Measurements from ENCODE around the gene IRX4. TPM values are rescaled to one million over a fixed set of nuclear protein-coding genes. Genes with fewer than 3 reads are reported as not detected.

Gene IRX4
- total and polyA plus RNA-seq, 7 donors = 0.05 to 0.65 (median 0.48) TPM; not detected in 4

DNA sequence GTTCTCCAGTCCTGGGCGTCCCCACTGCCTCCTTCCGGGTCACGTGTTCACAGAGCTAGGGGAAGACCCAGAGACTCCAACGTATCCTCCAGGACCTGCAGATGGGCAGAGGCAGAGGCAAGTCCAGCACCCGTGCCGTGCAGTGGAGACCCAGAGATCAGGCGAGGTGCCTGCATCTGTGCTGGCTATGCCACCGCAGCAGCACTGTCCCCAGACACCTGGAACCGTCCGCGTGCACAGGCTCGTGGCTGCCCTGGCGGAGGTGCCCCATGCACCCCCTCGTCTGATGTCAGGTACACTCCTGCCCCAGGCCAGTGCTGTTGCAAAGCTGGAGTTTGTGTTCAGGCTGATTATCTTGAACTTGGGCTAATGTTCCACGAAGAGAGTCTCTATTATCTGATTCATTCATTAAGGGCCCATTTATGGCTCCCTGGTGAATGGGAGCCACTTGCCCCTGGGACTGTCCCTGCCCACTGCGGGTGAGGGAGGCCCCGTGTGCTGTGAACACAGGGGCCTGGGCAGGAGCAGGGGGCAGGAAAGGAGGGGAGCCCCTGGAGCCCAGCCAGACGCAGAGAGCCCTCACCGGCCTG, 13.7 kb downstream of the IRX4 start:
- ATAC-seq (no peak), DNase-seq (no peak)
- TF ChIP-seq, protein P1, sequence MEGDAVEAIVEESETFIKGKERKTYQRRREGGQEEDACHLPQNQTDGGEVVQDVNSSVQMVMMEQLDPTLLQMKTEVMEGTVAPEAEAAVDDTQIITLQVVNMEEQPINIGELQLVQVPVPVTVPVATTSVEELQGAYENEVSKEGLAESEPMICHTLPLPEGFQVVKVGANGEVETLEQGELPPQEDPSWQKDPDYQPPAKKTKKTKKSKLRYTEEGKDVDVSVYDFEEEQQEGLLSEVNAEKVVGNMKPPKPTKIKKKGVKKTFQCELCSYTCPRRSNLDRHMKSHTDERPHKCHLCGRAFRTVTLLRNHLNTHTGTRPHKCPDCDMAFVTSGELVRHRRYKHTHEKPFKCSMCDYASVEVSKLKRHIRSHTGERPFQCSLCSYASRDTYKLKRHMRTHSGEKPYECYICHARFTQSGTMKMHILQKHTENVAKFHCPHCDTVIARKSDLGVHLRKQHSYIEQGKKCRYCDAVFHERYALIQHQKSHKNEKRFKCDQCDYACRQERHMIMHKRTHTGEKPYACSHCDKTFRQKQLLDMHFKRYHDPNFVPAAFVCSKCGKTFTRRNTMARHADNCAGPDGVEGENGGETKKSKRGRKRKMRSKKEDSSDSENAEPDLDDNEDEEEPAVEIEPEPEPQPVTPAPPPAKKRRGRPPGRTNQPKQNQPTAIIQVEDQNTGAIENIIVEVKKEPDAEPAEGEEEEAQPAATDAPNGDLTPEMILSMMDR (IDR thresholded peaks at IDR 0.05) = no peak
- H3K36me3 ChIP-seq (ENCODE audit: insufficient read depth in 1 of 2, low read depth in 1 of 2) = no peaks in the 10 kb centered on the region
- H3K27ac ChIP-seq = no peak overlapping the region
- H3K27me3 ChIP-seq (ENCODE audit: insufficient read depth in 3 of 3, low read length in 2 of 3) = peaks cover 0 to 39% (median 4%) of the 10 kb centered on the region in 3 donors
- H3K9me3 ChIP-seq = no peaks in the 10 kb centered on the region
- 66 to 72% (median 69%) methylated on average over 19 of the region's 19 CpGs for WGBS, 3 donors
- no peak overlapping the region for H3K4me3 ChIP-seq
- no peaks in the 10 kb centered on the region for H3K4me1 ChIP-seq
- intact Hi-C loops (cut with DNase I) = no loop called here

DNA sequence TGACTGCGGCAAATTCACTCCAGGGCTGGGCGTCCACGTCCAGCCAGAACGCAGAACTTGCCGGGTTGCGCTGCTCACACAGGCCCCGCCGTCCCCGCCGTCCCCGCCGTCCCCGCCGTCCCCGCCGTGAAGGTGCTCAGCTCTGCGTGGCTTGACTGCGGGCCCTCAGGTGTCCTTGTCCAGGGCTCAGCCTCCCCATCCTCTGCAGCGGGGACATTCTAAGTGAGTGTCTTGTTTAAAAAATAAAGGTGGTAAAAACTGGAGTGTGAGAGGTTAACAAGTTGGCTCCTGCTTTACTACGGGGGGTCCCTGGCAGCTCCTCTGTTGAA, 14.9 kb downstream of the IRX4 start:
- no peak for ATAC-seq
- intact Hi-C loops (cut with DNase I) = no loop called here
- Histone ChIP-seq H3K27me3 (ENCODE audit: insufficient read depth in 3 of 3, low read length in 2 of 3) (peaks cover 0 to 27% (median 2%) of the 10 kb centered on the region in 3 donors), H3K9me3 (no peaks in the 10 kb centered on the region), H3K36me3 (ENCODE audit: insufficient read depth in 1 of 2, low read depth in 1 of 2) (no peaks in the 10 kb centered on the region), H3K27ac (no peak overlapping the region), H3K4me3 (no peak overlapping the region), H3K4me1 (no peaks in the 10 kb centered on the region)
- TF ChIP-seq, protein P1 (IDR thresholded peaks at IDR 0.05) = no peak
- no peak for DNase-seq
- 45 to 57% (median 47%) methylated on average over 11 to 20 of the region's 20 CpGs for WGBS, 3 donors

- intact Hi-C loops (cut with DNase I) = no loop called here
- peaks cover 0 to 25% (median 1%) of the 10 kb centered on the region in 3 donors for H3K27me3 ChIP-seq (ENCODE audit: insufficient read depth in 3 of 3, low read length in 2 of 3)
- no peak overlapping the region for H3K4me3 ChIP-seq
- no peaks in the 10 kb centered on the region for H3K4me1 ChIP-seq
- WGBS, 3 donors = 42 to 57% (median 45%) methylated on average over 8 of the region's 8 CpGs
- no peak for ATAC-seq
- H3K36me3 ChIP-seq (ENCODE audit: insufficient read depth in 1 of 2, low read depth in 1 of 2) = no peaks in the 10 kb centered on the region
- no peaks in the 10 kb centered on the region for H3K9me3 ChIP-seq
- no peak for DNase-seq
- H3K27ac ChIP-seq = no peak overlapping the region
- TF ChIP-seq, protein P1 (IDR thresholded peaks at IDR 0.05) = no peak
These were observed 15.5 kb downstream of the IRX4 start for GRCh38 chr5:1867114-1867814.

DNA sequence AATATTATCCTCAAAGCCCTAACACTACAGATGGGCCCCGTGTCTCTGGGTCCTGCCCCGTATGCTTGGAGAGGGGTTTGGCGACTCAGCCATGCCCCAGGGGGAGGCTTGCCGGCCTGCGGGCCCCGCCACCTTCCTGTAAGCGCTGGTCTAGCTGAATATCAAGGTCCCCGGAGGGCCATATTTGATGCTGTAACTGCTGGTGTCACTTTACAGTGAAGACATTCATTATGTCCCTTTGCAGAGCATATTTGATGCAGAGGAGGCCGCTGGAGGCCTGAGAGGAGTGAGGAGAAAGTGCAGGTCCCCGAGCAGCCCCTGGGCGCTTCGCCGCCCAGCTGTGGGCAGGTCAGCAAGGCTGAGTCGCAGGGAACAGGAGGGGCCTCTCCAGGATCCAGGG, 16.8 kb downstream of the IRX4 start:
- intact Hi-C loops (cut with DNase I) = no loop called here
- no peaks in the 10 kb centered on the region for H3K9me3 ChIP-seq
- DNase-seq = no peak

More for the DNA sequence above, 16.8 kb downstream of the IRX4 start:
- no peak for ATAC-seq
- 52 to 63% (median 60%) methylated on average over 14 of the region's 14 CpGs for WGBS, 3 donors
- H3K4me1 ChIP-seq = no peaks in the 10 kb centered on the region
- H3K27ac ChIP-seq = no peak overlapping the region
- TF ChIP-seq, protein P1 (IDR thresholded peaks at IDR 0.05) = no peak
- H3K4me3 ChIP-seq = no peak overlapping the region
- peaks cover 0 to 29% (median 0%) of the 10 kb centered on the region in 3 donors for H3K27me3 ChIP-seq (ENCODE audit: insufficient read depth in 3 of 3, low read length in 2 of 3)
- no peaks in the 10 kb centered on the region for H3K36me3 ChIP-seq (ENCODE audit: insufficient read depth in 1 of 2, low read depth in 1 of 2)
